UCSD-AML1 (cell line): ENCODE data around the gene OR6J1.
A peak's percentile ranks its signal among the peaks of the same experiment; 100 is the strongest.
"Not testable (repeated sequence)": the region's sequence is repeated elsewhere in the genome, so short reads cannot be mapped to it uniquely, and the experiment has no call there.

Experiments
- DNase-seq: peaks from one replicate; lab custom pipeline; 2025; ENCODE audit not compliant: unreplicated experiment; lab: John Stamatoyannopoulos, UW

The OR6J1 gene

DNA sequence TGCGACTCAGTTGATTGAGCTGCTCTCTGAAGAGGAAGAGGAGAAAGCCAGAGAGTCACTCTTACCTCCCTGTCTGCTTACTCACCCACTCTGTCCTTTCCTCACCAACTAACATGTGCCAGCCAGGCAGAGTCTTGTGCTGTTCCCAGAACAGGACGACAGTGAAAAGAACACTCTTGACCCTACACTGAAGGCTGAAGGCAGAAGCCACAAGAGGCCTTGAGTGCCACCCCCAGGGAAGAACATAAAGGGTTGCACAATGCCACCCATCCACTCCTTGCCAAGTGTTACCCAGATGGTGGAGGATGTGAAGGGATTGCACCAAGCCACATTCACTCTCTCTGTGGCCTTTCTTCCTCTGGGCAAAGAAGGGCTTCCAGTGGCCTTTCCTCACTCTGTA, 33.2 kb downstream of the OR6J1 start:
- no peak for DNase-seq

DNA sequence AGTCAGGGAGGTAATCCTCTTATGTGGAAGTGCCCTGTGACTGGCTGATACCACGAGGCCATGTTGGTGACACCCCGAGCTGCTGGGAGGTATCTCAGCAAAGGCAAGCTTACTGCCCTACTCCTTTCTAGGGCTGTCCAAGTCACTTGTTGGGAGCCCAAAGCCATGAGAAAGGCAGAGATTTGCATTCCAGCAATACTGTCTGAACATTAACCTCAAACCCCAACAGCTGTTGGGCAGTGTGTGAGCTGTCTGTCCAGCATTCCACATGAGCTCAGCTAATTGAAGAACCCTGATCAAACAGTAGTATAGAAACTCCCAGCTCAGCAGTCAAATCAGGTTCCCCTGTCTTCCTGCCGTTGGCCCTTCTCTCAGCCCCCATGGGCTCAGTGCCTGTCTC, 36.9 kb downstream of the OR6J1 start:
- DNase-seq = no peak

DNA sequence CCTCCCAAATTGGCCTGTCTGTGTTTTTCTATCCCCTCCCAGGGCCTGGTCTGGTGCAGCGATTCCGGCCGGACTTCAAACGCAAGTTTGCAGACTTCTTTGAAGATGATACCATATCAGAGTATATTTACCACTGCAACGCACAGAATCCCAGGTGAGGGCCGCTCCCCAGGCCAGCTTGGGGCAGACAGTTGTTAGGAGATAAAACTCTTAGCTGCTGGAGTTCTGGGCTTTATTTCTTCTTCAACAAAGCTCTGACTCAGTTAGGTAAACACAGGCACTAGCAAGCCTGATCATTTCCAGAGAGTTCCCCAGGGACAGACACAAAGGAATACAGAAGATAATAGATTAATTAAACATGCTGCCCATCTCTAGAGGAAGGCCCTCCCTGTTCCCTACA, 37.8 kb downstream of the OR6J1 start:
- no peak for DNase-seq

DNA sequence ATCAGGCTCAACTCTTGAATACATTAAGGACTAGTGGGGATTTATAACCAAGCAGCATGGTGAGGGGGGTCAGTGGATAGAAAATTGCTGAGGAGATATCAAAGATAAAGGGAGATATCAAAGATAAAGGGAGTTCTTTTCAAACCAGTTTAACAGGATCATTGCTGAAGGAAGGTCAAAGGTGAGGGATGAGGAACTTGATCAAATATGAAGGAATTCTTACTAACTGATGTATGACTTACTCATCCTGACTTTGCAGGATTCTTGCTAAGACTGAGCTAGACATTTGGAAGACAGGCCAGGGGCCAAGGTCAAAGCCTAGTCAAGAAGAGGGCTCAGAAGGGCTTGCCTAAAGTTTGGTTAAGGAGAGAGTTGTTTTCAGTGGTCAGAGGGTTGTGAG, 41.3 kb downstream of the OR6J1 start:
- DNase-seq = no peak

DNA sequence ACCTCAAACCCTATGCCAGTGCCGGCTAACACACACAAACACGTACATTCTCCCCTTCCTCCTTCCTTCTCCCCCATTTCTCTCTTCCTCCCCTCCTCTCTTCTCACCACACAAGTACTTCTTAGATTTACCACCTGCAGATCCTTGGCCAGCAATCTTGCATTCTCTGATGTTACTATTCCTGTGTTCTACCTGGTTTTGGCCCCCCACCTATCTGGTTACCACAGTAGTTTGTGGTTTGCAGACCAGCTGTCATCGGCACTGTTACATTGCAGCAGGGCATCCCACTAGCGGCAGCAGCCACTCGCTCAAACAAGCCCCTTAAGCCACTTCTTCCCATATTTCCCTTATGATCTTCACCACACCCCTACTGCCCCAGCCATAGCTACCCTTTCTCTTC, 42.2 kb downstream of the OR6J1 start:
- DNase-seq = no peak

DNA sequence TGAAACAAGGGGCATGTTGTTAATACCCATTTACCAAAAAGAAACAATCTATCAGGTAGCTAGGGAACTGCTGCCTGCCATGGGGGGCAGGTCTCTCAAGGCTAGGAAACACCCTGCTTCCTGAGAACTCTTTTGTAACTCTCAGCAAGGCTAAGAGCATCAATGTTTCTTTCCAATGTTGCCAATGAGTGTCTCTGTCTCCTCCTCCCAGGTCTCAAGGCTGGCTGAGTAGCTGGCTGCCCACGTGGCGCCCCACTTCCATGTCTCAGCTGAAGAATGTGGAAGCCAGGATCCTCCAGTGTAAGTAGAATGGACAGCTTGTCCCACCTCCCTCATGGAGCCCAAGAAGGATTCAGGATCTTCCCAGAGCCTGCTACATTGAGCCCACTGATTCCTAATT, 42.7 kb downstream of the OR6J1 start:
- no peak for DNase-seq

DNA sequence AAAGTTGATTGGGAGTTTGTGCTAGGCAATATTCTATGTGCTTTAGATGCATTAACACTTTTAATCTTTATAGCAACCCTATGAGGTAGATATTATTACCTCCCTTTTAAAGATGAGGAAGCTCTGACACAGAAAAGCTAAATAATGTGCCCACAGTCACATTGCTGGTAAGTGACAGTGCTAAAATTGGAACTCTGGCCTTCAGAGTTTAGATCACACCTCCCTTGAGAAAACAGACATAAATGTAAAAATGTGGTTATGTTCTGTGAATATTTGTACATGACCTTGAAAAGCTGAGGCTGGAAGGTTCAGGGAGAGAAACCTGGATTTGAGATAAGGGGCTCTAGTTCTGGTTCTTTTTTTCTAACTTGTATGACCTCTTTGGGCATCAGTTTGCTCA, 44.1 kb downstream of the OR6J1 start:
- DNase-seq = no peak

DNA sequence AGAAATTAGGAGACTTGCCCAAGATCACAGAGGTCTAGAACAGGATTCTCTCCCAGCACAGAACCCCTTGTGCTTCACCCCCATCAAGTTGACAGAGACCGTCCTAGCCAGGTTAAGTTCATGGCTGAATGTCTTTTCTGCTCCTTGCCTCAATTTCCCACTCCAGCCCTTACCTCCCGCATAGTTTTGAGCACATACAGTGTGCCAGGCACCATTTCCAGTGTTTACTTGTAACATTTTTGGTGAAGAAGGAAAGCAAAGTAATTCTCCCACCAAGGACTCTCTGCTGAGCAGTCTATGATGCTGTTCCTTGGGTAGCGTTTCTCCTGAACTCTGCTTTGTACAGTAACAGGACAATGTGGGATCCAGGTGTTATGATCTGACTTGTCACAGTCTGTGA, 44.8 kb downstream of the OR6J1 start:
- DNase-seq = no peak

DNA sequence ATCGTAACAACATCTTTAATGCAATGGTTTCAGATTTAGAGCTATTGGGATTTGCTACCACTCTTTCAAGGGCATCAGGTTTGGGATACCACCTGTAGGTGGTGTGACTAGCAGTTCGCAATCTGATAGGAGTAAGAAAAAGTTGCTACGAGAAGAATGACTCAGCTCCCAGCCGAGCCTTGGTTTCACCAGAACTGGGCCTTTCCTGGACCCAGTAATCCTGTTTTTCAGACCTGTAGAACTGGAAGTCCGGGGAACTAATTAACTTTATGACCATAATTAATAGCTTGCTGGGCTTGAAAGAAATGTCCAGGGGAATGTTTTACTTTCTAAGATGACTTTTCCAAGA, 45.3 kb downstream of the OR6J1 start:
- no peak for DNase-seq

DNA sequence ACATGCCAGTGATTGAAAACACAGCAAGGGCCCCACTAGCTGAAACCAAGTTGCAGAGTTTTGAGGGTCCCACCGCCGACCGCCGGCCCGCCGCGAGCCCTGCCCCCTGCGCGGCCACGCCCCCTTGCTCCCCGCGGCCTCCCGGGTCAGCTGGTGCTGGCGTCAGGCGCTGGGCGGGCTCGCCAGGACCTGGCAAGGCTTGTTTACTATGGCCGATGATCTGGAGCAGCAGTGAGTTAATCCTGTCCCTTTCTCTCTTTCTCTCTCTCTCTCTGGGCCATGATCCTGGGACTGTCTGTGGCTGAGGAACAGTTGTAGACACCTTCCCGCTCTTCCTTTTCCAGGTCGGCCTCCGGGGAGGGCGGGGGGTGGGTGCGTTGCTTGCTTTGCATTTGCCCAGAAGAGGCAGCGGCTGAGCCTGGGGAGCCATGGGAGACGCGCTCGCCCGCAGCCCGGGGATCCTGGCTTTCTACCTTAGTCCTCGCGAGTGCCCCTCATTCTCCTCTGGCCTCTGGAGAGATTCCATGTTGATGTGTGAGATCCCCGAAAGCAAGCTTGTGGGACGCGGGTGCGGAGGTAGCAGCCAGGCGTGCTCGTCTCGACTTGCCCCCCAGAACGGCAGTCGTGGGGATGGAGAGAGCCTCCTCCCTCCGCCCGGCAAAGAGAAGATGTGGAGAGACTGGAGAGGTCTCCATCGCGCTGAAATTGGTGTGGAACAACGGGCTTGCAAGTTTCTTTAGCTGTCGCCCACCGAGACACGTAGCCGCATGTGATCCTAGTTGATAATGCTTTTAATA, 45.9 kb downstream of the OR6J1 start, which contains the start of gene ABHD4:
Gene ABHD4, plus strand, starts transcription at position 202 of the 797 bp plus-strand sequence. Its CDS starts 7 bp downstream, at position 209.
- DNase-seq = peak; percentile 75

DNA sequence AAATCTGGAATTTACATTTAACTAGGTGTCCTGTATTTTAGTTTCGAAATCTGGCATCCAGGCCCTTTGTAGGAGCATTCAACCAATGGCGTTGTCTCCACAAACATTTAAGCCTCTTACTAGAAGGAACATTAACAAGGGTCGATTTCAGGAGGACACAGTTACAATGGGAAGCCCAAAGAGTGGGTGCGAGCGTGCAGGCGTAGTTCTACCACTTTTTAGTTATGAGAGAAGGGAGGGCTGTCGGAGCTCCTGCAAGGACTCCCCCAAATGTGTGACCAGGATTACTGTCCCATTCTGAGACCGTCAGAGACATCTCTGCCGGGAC, 46.4 kb downstream of the OR6J1 start:
- DNase-seq = no peak

DNA sequence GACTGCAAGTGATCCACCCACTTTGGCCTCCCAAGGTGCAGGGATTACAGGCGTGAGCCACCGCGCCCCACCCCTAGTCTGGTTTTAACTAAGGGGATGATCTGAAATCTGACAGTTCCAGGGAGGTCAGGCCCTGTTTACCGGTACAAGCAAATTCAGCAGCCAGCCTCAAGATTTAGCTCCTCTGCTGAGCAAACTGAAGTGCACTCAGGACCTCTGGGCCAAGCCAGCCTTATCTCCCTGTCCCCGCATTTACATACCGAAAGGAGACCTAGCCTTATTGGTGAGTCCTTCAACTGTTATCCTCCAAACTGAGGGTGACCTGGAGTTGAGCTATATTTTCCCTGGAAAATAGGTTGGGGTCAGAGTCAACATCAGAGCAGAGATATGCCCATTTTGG, 46.9 kb downstream of the OR6J1 start:
- DNase-seq = no peak

DNA sequence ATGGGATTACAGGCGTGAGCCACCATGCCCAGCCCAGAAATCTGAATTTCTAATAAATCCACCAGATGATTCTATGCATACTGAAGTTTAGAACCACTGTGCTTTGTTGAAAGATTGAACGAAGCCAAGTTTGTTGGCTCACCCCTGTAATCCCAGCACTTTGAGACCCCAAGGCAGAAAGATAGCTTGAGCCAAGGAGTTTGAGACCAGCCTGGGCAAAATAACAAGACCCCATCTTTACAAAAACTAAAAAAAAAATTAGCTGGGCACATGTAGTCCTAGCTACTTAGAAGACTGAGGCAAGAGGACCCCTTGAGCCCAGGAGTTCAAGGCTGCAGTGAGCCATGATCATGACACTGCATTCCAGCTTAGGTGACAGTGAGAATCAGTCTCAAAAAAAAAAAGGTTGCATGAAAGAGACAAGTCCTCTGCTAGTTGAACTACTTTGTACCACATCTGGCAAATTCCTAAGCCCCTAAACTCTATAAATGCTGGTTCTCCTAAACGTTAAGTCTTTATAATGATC, 47.7 kb downstream of the OR6J1 start:
- no peak for DNase-seq

DNA sequence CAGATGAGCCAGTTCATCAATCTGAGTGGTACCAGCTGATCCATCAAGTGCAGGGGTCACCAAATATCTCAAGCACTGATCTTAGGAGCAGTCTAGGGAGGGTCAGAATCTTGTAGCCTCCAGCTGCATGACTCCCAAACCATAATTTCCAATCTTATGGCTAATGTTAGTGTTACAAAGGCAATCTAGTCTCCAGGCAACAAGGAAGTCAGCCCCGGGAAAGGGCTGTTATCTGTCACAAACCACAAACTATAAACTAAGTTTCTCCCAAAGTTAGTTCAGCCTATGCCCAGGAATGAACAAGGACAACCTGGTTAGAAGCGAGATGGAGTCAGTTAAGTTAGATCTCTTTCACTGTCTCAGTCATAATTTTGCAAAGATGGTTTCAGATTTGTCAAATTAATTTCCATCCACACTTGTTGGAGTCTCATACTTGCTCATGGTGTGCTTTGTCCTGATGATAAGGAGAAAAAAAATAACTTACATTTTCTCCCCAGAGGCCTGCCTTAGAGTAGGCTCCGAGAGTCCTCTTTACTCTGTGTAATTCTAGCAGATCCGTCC, 49.9 kb downstream of the OR6J1 start:
- DNase-seq = no peak

DNA sequence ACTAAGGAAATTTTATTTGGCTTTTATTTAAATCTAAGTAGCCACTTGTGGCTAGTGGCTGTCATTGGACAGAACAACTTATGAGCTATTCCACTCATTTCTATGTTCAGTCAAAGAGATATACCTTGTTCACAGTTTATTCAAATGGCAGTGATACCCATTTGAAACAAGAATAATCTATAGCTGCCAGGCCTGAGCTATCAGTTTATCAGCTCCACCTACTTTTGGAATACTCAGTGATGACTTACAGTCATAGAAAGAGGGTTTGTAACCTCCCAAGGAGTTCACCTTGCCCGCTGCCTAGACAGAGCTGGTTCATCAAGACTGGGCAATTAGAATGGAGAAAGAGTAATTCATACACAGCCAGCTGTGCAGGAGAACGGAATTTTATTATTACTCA, 50.6 kb downstream of the OR6J1 start:
- DNase-seq = no peak

DNA sequence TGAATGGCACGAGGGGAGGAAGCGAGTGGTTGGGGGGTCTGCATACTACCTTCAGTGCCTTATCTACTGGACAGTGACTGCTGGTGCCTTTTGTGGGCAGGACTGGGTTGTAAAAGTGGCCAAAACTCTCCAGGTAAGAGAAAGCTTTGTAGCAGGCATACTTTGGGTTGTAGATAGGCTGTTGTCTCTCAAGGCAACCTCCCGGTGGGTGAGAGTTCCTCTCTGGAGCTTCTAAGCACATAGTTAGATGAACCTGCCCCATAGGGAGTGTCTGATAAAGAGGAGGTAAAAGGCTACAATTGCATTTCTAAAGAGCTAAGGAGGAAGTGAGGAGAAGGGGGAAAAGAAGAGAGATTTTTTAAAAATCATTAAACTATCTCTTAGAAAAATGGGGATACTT, 51.0 kb downstream of the OR6J1 start:
- no peak for DNase-seq

DNA sequence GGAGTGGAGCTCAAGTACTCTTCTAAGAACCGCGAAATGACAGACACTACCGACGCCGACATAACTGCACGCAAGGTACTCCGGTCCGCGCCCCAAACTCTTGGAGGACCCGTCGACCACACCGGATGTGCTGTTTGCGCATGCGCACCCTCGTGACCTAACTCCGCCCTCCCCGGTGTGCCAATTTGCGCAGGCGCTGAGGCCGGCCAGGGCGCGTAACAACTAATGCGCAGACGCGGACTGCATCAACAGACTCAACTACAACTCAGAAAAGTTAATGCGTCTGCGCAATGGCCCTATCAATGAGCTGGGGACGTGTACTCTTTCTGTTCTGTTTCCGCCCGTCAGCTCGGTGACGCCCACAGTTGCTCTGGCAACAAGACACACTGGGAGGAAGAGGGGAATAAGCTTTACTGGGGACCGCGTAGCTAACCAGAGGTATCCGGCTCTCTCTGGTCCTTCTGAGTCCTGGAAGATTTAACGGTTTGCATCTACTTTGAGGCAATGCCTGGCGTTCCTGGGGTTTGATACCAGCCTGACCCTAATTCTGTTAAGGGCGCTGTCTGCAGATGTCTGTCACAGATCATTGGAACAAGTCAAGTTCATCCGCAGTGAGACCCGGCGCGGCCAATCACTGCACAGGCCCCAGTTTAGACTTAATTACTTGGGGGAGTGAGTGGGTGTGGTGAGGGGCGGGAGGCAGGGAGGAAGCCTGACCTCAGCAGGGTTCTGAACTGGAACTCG, 54.9 kb downstream of the OR6J1 start, which contains the start of gene DAD1:
Gene DAD1, minus strand, starts transcription at position 129 of the 744 bp plus-strand sequence. Its CDS starts 67 bp downstream, at position 62.
- peak; percentile 99 for DNase-seq

DNA sequence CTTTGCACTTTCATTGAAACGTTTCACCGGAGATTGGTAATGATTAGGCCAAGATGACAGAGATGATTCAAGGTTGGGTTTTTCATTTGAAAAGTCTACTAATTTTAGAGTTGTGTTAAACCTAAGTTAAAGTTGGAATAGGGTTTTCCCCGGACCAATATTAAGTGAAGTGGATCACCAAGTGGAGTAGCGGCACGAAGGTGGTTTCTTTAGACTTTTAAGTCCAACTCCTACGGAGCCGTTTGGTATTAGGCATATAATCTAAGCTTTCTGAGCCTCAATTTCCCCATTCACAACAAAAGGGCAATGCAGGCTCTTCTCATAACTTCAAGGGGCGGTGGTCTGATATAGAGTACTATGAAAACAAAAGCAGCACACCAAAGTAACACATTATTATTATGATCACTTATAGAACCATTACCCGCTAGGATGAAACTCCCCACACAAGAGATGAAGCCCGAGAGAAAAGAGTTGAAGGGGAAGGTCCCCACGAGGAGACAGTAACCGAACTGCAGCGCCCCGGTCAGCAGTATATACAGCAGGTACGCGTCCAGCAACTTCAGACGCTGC, 55.5 kb downstream of the OR6J1 start:
- DNase-seq = no peak

DNA sequence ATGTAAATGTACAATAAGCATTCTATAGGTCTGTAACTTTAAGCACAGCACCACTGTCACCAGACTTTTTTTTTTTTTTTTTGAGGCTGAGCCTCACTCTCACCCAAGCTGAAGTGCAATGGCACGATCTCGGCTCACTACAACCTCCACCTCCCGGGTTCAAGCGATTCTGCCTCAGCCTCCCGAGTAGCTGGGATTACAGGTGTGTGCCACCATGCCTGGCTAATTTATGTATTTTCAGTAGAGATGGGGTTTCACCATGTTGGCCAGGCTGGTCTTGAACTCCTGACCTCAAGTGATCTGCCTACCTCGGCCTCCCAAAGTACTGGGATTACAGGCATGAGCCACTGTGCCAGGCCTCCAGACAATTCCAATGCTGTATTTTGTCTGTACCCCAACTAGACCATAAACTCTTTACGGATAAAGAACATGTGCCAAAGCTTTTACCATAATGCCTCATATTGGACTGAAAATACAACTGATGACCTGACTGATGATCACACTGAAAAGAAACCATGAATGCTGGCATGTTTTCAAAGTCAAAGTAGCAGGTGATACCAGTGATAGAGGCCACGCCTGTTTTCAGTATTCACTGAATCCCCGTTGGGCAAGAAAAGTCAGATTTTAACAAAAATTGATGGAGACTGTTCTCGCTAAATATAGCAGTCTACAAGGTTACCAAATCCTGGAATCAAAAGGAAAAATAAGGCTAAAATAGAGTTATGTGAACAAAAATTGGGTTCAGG, 56.3 kb downstream of the OR6J1 start:
- DNase-seq = not testable (repeated sequence)

DNA sequence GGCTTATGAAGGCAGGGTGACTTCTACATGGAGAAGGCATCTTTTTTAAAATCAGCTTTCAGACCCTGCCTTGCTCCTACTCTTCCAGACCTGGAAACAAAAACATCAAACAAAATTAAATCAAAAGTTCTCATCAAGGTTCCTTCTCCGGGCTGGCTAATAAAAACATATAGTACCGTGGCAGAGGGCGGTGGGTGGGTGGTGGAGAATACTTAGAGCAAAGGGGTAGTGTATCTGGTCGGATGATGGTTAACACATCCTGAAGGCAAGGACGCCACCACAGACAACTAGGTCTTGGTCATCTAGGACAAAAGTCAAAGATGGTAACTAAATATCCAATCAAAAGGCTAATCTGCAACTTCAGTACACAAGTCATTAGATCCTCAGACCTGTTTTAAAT, 56.9 kb downstream of the OR6J1 start:
- DNase-seq = no peak

DNA sequence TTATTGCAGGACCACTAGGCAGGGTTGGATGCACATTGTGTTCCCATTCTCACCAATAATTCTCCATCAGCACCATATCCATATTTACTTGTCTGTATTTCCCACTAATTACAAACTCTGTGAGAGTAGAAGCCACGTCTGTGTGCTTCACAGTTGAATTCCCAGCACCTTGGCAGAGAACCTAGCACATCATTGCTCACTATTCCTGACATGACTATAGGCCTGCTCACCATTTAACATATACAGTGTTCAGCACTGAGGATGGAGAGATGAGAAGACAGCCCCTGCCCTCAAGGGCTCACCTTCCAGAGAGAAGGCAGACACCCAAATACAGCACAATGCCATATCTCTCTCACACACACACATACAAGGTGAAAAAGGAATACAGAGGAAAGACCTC, 60.2 kb downstream of the OR6J1 start:
- no peak for DNase-seq
